ENCODE measurements around the gene SLC39A11. TPM values are rescaled to one million over a fixed set of nuclear protein-coding genes. Genes with fewer than 3 reads are reported as not detected.
"Not testable (repeated sequence)": the region's sequence is repeated elsewhere in the genome, so short reads cannot be mapped to it uniquely, and the experiment has no call there.

The SLC39A11 gene
- total RNA-seq, 1 donor from 2014 or later, result 5.5 TPM

DNA sequence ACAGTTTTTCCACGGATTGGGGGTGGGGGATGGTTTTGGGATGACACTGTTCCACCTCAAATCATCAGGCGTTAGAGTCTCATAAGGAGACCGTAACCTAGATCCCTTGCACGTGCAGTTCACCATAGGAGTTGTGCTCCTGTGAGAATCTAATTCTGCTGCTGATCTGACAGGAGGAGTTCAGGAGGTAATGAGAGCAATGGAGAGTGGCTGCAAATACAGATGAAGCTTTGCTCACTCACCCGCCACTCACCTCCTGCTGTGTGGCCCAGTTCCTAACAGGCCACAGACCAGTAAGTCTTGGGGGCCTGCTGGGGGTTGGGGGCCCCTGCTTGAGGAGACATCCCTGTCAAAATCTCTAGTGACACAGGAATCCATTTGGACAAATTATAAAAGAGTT is 29.8 kb downstream of the SLC39A11 start:
- Histone ChIP-seq H3F3A (ENCODE audit: low read depth) (peaks cover 7% of the 10 kb centered on the region), H3K27me3 (no peaks in the 10 kb centered on the region), H3K9ac (no peak overlapping the region), H3K4me1 (no peaks in the 10 kb centered on the region), H2AFZ (replicated peaks) (no peak overlapping the region), H3K79me2 (ENCODE audit: low read depth) (no peaks in the 10 kb centered on the region), H3K36me3 (no peaks in the 10 kb centered on the region), H3K4me3 (no peak overlapping the region), H3K27ac (no peak overlapping the region), H3K9me3 (ENCODE audit: low read depth) (no peaks in the 10 kb centered on the region), H4K20me1 (ENCODE audit: low read depth) (no peaks in the 10 kb centered on the region), H3K4me2 (no peak overlapping the region)
- H3K4me1 Mint-ChIP-seq, result peaks cover 15% of the 10 kb centered on the region
- no peak overlapping the region for H3K27ac Mint-ChIP-seq
- DNase-seq (ENCODE audit: low spot score), result no peak
- no peaks in the 10 kb centered on the region for H3K36me3 Mint-ChIP-seq
- H3K27me3 Mint-ChIP-seq (ENCODE audit: insufficient read depth, low read depth), result peaks cover 6% of the 10 kb centered on the region
- no peaks in the 10 kb centered on the region for H3K9me3 Mint-ChIP-seq
- H3K4me3 Mint-ChIP-seq, result no peak overlapping the region
- TF ChIP-seq EZH2 (IDR thresholded peaks at IDR 0.05) (no peak), EZH2phosphoT487 (IDR thresholded peaks at IDR 0.05) (no peak)
- TF ChIP-seq, protein P1, sequence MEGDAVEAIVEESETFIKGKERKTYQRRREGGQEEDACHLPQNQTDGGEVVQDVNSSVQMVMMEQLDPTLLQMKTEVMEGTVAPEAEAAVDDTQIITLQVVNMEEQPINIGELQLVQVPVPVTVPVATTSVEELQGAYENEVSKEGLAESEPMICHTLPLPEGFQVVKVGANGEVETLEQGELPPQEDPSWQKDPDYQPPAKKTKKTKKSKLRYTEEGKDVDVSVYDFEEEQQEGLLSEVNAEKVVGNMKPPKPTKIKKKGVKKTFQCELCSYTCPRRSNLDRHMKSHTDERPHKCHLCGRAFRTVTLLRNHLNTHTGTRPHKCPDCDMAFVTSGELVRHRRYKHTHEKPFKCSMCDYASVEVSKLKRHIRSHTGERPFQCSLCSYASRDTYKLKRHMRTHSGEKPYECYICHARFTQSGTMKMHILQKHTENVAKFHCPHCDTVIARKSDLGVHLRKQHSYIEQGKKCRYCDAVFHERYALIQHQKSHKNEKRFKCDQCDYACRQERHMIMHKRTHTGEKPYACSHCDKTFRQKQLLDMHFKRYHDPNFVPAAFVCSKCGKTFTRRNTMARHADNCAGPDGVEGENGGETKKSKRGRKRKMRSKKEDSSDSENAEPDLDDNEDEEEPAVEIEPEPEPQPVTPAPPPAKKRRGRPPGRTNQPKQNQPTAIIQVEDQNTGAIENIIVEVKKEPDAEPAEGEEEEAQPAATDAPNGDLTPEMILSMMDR (IDR thresholded peaks at IDR 0.05), result no peak

DNA sequence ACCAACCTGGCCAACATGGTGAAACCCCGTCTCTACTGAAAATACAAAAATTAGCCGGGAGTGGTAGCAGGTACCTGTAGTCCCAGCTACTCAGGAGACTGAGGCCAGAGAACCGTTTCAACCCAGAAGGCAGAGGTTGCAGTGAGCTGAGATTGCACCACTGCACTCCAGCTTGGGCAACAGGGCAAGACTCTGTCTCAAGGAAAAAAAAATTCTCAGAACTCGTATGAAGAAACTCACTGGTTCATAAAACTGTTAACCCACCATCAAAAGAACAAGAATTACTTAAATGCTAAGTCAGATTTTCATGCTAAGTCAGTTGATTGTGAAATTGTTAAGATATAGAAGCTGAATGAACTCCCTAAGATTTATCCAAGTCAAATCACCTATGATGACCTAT is 31.3 kb downstream of the SLC39A11 start:
- Mint-ChIP-seq H3K27ac (no peak overlapping the region), H3K36me3 (no peaks in the 10 kb centered on the region), H3K27me3 (ENCODE audit: insufficient read depth, low read depth) (peaks cover 6% of the 10 kb centered on the region), H3K4me3 (no peak overlapping the region), H3K9me3 (no peaks in the 10 kb centered on the region), H3K4me1 (peaks cover 15% of the 10 kb centered on the region)
- Histone ChIP-seq H4K20me1 (ENCODE audit: low read depth) (no peaks in the 10 kb centered on the region), H3F3A (ENCODE audit: low read depth) (peaks cover 7% of the 10 kb centered on the region), H3K9me3 (ENCODE audit: low read depth) (no peaks in the 10 kb centered on the region), H3K4me1 (no peaks in the 10 kb centered on the region), H2AFZ (replicated peaks) (no peak overlapping the region), H3K27me3 (no peaks in the 10 kb centered on the region), H3K79me2 (ENCODE audit: low read depth) (no peaks in the 10 kb centered on the region), H3K36me3 (no peaks in the 10 kb centered on the region), H3K9ac (no peak overlapping the region), H3K4me2 (no peak overlapping the region), H3K4me3 (no peak overlapping the region), H3K27ac (no peak overlapping the region)
- TF ChIP-seq, protein P1 (IDR thresholded peaks at IDR 0.05), result no peak
- no peak for TF ChIP-seq EZH2phosphoT487 (IDR thresholded peaks at IDR 0.05)
- TF ChIP-seq EZH2 (IDR thresholded peaks at IDR 0.05), result no peak
- DNase-seq (ENCODE audit: low spot score), result no peak

DNA sequence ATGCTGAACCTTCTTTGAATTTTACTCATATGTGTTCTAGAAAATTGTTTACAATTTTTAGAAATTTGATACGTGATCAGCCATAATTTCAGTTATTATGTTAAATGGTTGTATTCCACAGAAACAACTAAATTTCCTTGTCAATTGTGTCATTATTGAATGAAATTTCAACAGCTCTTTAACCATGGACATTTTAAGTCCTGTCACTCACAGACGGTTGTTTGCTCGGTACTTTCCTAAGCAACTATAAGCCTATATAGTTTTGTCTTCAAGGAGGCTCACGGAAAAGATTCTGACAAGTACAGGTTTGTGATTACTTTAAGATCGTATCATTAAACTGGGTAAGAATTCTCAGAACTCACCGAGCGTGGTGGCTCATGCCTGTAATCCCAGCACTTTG is 31.8 kb downstream of the SLC39A11 start:
- H3K4me2 ChIP-seq, result no peak overlapping the region
- H3K27me3 ChIP-seq, result no peaks in the 10 kb centered on the region
- H3K4me3 ChIP-seq, result no peak overlapping the region
- no peak overlapping the region for H3K4me3 Mint-ChIP-seq
- no peaks in the 10 kb centered on the region for H3K36me3 Mint-ChIP-seq
- no peaks in the 10 kb centered on the region for H3K9me3 Mint-ChIP-seq
- H3K27ac ChIP-seq, result no peak overlapping the region
- TF ChIP-seq EZH2phosphoT487 (IDR thresholded peaks at IDR 0.05), result no peak
- no peak for TF ChIP-seq EZH2 (IDR thresholded peaks at IDR 0.05)
- TF ChIP-seq, protein P1 (IDR thresholded peaks at IDR 0.05), result no peak
- no peaks in the 10 kb centered on the region for H4K20me1 ChIP-seq (ENCODE audit: low read depth)
- H3K9me3 ChIP-seq (ENCODE audit: low read depth), result no peaks in the 10 kb centered on the region
- H3K9ac ChIP-seq, result no peak overlapping the region
- no peaks in the 10 kb centered on the region for H3K4me1 ChIP-seq
- peaks cover 15% of the 10 kb centered on the region for H3K4me1 Mint-ChIP-seq
- H3K27me3 Mint-ChIP-seq (ENCODE audit: insufficient read depth, low read depth), result peaks cover 5% of the 10 kb centered on the region
- DNase-seq (ENCODE audit: low spot score), result no peak
- no peaks in the 10 kb centered on the region for H3K36me3 ChIP-seq
- no peaks in the 10 kb centered on the region for H3K79me2 ChIP-seq (ENCODE audit: low read depth)
- peaks cover 7% of the 10 kb centered on the region for H3F3A ChIP-seq (ENCODE audit: low read depth)
- no peak overlapping the region for H2AFZ ChIP-seq (replicated peaks)
- no peak overlapping the region for H3K27ac Mint-ChIP-seq

DNA sequence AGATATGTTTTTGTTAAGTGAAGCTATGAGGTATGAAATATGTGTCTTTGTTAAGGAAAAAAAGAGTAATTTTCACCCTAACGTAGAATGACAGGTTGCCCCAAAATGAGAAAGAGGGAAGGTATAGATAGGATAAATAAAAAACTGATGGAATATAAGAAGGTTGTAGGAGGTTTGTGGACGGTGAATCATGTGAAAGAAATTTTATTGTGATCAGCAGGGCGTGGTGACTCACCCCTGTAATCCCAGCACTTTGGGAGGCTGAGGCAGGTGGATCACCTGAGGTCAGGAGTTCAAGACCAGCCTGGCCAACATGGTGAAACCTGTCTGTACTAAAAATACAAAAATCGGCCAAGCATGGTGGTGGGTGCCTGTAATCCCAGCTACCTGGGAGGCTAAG is 32.8 kb downstream of the SLC39A11 start:
- not testable (repeated sequence) for H3K36me3 ChIP-seq; DNase-seq (ENCODE audit: low spot score); H3K36me3 Mint-ChIP-seq; H3K27ac Mint-ChIP-seq; H3K4me3 Mint-ChIP-seq; H3F3A ChIP-seq (ENCODE audit: low read depth); H3K4me3 ChIP-seq; H2AFZ ChIP-seq (replicated peaks); H4K20me1 ChIP-seq (ENCODE audit: low read depth); H3K9me3 ChIP-seq (ENCODE audit: low read depth); H3K4me2 ChIP-seq; H3K9ac ChIP-seq; H3K27me3 Mint-ChIP-seq (ENCODE audit: insufficient read depth, low read depth); H3K27ac ChIP-seq; H3K4me1 ChIP-seq; H3K79me2 ChIP-seq (ENCODE audit: low read depth); H3K9me3 Mint-ChIP-seq; H3K27me3 ChIP-seq
- peaks cover 11% of the 10 kb centered on the region for H3K4me1 Mint-ChIP-seq
